Suppressor macrophage (primary cell): Measurements from ENCODE around the gene HSPA12B.

Experiments used
- DNase-seq, 4 experiments: peaks; one replicate each; pipeline ENCODE4 v3.0.0-alpha.2; 2020 to 2022

Gene HSPA12B

GRCh38 chr20:3749087-3749688, 16.7 kb downstream of the HSPA12B start:
- no peak for DNase-seq

GRCh38 chr20:3749689-3750531, 17.4 kb downstream of the HSPA12B start:
- peak; percentile 47 to 69 (median 58) for DNase-seq

- DNase-seq = no peak
Observed at GRCh38 chr20:3751305-3751674, 18.8 kb downstream of the HSPA12B start.

GRCh38 chr20:3751675-3752385, 19.3 kb downstream of the HSPA12B start:
- DNase-seq = peak; percentile 72 to 86 (median 84)

DNA sequence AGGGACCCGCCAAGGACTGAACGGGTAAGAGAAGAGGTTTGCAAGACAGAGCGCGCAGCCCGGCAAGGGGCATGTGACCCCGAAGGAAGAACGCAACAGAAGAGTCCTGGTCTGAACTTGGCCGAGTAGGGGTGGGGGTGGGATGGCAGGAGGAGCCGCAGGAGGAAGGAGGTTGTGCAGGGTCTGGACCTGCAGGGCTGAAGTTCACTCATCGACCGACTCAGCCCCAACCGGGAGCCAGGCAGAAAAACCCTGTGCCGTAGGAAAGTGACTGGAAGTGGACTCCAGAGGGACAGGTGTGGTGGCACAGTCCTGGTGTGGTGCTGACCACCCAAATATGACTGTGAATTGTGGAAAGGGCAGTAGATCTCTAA, 19.9 kb downstream of the HSPA12B start:
- no peak for DNase-seq

DNA sequence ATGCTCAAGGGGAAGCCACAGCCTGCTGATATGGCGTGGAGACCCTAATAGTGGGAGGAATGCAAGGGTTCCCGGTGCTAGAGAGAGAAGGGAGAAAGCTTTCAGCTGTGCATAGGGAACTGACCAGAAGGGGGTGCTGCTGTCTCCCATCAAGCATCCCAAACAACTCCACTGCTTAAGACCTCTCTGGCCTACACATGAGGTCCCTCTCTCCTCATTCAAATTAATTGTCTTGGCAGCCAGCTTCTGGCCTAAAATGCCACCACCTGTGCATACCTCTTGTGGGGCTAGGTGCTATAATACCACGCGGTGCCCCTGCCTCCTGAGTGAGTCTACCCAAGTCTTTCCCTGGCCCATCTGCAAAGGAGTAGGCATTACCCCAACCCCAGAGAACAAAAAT, 20.6 kb downstream of the HSPA12B start:
- peak; percentile 68 to 88 (median 82) for DNase-seq

- no peak for DNase-seq
Observed at GRCh38 chr20:3753501-3754275, 21.2 kb downstream of the HSPA12B start.

DNA sequence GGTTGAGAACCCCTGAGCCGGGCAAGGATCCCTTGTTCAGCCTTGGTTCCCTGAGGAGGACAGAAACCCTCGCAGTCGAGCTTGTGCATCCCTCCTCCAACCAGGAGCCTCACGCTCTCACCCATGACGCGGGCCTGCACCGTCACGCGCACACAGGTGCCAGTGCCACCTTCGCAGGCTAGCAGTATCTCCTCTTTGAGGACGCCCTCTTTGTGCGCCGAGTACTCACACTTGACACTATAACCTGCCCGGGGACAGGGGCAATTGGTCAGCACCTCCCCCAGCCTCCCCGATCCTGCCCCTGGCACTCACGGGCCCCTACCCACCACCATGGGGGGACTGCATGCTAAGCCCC, 21.8 kb downstream of the HSPA12B start:
- DNase-seq = no peak

DNA sequence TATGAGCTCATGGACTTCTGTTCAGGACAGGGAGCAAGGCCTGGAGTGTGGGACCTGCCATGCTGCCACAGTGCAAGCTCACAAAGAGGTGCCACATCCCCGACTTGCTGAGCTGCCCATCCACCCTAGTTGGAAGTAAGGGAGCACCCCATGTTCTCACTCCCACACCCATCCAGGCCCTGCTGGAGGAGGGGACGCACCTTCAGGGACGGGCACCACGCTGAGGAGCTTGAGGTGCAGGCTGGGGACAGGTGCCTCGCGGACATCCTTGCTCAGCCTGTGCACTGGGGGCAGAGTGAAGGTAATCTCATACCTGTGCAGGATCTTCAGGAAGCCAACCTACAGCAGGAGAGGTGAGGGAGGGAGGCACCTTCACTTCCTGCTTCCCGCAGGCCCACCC, 22.8 kb downstream of the HSPA12B start:
- no peak for DNase-seq

DNA sequence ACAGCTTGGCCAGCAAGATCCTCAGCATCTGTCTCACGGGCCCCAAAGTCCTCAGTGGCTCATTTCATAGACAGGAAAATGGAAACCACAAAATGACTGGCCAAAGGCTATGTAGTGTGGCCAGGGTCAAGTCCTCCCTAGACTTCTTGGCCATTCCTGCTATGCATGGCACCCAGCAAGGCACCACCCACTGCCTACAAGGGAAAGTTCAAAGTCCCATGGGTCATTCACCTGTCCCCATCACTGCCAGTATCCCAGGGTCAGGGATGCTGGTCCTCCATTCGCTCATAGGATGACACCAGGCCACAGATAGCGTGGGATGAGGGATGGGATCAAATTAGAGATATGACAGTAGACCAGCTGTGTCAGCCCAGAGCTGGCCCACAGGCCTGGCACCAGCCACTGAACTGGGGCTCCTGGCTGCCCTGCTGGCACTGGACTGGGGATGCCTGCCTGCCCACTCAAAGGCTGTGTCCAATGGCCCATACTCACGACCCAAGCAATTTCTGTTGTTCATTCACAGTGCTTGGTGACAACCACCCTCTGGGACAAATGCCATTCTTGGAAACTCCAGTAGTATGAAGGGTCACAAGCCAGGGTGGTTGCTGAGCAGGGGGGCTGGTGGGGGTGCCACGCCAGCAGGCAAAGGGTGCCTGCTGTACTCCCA, 23.5 kb downstream of the HSPA12B start:
- no peak for DNase-seq

GRCh38 chr20:3757268-3757667, 24.8 kb downstream of the HSPA12B start:
- DNase-seq = peak; percentile 17 to 82 (median 59)

DNA sequence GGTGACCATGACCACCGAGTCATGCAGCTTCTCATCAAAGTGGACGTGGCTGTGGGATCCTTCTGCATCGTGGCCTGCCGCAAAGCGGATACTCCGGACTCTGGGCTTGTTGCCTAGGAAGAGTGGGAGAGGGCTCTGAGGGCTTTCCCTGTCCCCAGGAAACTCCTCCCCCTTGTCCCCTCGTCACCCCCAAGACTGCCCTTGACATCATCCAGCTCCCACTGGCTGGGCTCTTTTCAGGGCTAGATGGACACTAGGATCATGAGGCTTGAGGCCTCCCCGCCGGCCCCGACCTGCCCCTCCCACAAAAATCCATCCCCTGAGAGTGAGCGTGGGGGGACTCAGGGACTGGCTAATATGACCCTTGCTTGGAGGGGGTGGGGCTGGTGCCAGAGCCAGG, 26.1 kb downstream of the HSPA12B start:
- no peak for DNase-seq

DNA sequence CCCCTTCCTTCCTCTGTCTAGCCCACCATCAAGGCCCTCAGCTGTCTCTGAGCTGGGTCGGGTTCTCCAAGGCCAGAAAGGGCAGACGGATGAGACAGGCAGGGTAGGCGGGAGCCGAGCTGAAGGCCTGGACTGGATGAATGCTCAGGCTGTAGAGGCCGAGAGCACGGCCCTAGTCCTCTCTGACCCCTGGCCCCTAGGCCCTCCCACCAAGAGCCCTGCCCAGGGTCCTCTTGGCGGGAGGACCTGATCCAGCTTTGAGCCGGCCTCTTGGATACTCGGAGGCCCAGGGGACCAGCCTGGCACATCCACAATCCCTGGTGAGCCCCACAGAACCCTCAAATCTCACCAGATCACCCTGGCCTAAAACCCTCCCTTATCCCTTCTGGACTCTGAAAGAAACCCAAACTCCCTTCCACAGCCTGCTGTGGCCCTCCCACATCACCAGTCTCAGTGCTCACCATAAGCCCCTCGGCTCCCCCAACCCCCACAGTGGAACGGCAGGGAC, 26.9 kb downstream of the HSPA12B start:
- no peak for DNase-seq

- no peak for DNase-seq
Observed at GRCh38 chr20:3759884-3760283, 27.4 kb downstream of the HSPA12B start.

GRCh38 chr20:3760655-3761348, 28.3 kb downstream of the HSPA12B start:
- DNase-seq = no peak

DNA sequence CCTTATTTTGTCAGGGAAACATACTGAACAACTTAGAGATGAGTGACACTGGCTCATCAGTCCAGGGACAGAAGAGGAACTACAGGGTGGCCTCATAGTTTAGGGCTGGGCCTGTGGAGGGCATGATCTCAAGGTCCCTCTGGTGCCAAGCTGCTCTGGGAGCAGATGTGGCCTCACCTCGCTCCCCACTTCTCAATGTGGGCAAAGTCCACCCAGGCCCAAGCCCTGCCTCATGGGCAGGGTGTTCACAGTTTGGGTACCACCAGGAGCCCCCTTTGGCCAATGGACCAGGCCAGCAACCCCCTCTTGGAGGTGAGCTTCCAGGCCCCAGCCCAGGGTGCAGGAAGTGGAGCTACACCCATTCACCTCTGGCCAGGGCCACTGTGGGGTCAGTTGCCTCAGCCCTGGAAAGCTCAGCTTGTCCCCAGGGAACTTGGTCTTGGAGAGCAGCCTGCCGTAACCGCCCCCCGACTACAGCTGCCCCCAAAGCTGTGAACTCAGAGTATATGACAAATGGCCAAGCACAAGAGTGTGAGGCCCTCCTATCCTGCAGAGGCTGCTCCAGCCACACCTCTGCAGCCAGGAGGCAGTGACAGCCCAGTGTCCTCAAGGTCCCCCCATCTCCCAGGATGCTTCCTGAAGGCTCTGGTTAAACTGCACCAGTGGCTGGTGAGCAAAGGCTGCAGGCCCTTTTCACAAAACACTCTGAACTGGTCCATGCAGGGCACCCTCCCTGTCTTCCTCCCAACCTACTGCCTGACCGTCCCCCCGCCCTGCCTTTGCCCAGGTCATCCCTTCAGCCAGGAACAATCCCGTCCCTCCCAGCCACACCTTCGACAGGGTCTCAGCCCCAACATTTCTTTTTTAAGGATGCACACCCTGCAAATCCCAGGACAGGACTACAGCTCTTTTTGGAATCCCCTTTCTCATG, 31.5 kb downstream of the HSPA12B start:
- DNase-seq = peak; percentile 76 to 88 (median 85)

DNA sequence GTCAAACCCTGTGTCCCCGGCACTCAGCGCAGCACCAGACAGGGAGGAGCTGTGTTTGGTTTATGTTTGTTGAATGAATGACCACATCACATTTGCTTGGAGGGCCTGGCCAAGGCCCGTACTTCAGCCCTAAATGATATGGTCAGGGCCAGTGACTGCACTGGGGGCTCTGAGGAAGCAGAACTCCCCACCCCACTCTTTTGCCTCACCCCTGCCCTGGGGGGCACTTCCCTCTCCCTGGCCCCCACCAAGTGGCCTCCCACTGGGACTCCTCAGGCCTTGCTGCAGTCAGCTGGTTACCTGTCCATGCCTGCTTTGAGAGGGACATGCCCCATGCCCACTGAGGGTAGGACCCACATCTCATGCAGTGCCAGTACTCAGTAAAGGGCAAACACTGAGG, 32.2 kb downstream of the HSPA12B start:
- DNase-seq = no peak

DNA sequence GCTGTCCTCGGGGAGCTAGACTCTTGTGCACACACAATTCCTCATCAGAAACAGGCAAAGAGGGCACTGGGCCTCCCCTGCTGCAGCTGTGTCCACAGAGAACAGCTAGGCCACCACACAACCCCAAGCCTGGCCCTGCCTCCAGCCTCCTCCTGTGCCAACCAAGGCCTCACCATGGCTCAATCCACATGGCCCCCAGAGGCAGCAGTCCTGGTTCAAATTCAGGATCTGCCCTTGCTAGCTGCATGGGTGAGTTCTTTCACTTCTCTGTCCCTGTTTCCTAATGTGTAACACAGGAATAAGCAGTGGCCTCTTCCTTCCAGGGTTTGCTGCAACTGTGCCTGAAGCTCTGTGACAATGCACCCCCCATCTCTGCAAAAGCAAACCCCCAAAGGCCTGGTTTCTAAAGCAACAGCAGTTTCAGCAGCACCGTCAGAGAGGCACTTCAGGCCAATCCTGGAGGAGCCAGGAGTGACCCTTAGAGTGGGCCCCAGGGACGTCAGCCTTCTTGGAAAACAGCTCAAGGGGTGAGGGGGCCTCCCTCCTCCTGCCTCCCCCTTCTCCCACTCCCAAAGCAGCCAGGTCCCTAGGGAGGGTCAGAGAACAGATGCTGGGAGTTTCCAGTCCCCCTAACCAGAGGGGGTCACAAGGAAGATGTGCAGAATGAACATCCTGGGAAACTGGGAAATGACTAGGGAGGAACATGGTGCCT, 32.8 kb downstream of the HSPA12B start:
- DNase-seq = peak; percentile 17 to 68 (median 54)

DNA sequence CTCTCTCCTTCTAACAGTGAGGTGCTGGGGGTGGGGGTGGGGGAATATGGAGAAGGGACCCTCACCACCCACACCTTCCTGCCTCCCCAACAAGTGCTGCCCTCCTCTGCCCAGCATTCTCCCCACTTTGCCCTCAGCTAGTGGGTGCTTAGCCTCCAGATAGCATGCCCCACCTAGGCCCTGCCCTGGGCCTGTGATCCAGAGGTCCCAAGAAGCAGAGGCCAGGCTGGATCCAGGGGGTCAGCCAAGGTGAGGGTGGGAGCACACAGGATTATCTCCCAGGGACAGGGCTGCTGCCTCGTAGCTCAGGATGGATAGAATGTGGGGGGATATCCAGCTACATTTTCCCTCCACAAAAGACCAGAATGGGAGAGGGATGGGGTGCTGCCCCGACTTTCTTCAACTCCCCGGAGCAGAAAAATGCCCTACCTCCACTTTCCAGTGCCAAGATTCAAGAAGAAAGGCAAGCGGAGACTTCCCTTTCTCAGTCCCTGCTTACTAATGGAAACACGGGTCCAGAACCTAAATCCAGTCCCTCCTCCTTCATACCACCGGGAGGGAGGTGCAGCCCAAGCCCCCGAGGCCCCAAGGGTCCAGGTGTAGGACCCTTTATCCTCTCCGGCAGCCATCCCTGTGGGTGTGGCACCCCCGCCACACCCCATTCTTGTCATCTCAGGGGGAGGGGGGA, 34.1 kb downstream of the HSPA12B start:
- peak in 2 of 4 experiments; percentile 35 to 44 for DNase-seq
